ENCODE results near the gene ABCA9.
A peak's percentile ranks its signal among the peaks of the same experiment; 100 is the strongest.

The ABCA9 gene

DNA sequence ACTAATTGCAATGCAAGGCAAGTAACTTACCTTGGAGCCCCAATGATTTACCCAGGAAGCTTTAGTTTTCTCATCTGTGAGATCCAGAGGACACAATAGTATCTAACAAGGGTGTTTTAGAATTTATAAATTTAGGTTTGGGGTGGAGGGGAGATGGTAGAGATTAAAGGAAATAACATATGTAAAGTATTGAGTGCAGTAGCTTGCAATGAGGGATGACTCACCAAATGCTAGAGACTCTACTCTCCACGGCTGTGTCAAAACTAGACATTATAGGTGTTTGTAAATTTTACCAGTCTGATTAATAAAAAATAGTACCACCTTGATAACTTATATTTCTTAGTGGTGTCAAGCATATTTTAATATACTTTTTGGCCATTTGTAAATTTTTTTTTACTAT, 3.7 kb upstream of the ABCA9 start:
- DNase-seq, result no peak

GRCh38 chr17:69064001-69064400, 3.3 kb upstream of the ABCA9 start:
- no peak for DNase-seq

GRCh38 chr17:69062860-69063581, 2.3 kb upstream of the ABCA9 start:
- no peak for DNase-seq

GRCh38 chr17:69061721-69062556, 1.2 kb upstream of the ABCA9 start:
- DNase-seq, result no peak

GRCh38 chr17:69059458-69060175, 1.1 kb downstream of the ABCA9 start:
- no peak for DNase-seq

GRCh38 chr17:69058165-69058564, 2.6 kb downstream of the ABCA9 start:
- peak; percentile 48 for DNase-seq

DNA sequence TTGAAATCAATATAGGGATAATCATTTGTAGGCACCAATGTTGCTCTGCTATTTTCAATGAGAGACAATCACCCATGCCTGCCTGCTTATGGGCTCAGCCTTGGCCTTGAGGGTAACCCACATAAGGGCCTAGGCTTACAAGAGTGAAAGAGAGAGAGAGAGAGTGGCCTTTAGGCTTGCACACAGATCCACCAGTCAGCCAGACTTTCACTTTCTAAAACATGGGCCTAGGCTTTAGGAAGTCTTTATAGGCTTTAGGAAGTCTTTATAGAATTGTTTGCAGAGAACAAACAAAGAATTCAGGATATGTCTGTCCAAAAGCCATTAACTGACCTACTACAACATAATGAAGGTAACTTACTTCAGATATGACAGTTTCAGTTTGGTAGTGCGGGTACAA, 3.4 kb downstream of the ABCA9 start:
- DNase-seq, result no peak

DNA sequence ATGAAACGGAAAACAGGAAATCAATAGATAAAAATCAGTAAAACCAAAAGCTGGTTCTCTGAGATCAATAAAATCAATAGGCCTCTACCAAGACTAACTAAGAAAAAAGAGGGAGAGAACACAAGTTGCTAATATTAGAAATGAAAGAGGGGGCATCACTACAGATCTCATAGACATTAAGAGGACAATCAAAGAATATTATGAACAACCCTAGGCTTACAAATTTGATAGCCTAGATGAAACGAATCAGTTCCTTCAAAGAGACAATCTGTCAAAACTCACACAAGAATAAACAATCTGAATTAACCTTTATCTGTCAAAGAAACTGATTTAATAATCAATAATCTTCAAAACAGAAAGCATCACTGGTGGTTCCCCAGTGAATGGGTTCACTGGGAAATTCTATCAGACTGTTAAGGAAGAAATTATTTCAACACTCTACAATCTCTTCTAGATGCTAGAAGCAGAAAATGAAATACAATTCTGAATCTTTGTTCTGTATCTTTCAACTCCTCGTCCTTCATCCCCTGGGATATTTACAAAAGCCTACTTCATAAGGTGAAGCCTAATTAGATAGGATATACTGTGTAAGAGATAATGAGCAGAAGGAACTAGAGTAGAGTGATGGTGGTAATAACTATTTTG, 4.4 kb downstream of the ABCA9 start:
- DNase-seq, result no peak

DNA sequence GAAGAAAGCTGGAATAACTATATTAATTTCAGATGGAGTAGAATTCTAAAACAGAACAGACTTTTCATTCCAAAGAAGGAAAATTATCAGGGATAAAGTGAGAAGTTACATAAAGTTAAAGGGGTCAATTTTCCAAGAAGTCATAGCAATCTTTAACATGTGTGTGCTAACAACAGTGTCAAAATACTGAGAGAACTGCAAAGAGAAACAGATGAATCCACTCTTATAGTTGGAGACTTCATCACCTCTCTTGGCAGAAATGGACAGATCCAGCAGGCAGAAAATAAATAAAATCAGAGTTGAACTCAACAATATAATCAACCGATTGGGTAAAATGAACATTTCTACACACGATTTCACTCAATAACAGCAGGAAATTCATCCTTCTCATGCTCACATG, 5.4 kb downstream of the ABCA9 start:
- DNase-seq, result no peak

- no peak for DNase-seq
Measured at GRCh38 chr17:69050999-69051775, 9.5 kb downstream of the ABCA9 start.

DNA sequence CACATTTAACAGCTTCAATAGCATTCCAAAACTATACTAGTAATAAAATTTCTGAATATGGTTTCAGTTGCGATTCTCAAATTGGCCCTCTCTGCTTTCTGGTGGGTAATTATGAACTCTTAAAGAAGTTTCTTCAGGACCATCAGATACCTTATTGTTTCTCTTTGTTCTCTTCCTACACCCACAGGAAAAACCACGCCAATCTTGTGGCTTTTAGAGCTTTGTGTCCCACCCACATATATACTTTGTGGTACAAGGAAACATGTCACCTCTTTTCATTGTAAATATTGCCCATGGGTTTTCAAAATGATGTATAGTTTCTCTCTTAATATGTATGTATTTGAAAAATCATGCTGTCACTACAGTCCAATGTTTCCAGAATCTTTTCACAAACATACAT, 12.1 kb downstream of the ABCA9 start:
- DNase-seq, result no peak

- DNase-seq, result peak; percentile 82
Measured at GRCh38 chr17:69047368-69048263, 13.1 kb downstream of the ABCA9 start.

- DNase-seq, result no peak
Measured at GRCh38 chr17:69046121-69046807, 14.5 kb downstream of the ABCA9 start.

DNA sequence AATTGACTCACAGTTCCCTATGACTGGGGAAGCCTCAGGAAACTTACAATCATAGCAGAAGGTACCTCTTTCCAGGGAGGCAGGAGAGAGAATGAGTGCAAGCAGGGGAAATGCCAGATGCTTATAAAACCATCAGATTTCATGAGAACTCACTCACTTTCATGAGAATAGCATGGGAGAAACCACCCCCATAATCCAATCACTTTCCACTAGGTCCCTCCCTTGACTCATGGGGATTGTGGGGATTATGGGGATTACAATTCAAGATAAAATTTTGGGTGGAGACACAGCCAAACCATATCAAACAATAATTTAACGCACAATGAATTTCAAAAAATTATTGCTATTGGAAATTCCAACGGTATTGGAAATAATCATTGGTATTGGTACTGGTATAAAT, 15.1 kb downstream of the ABCA9 start:
- DNase-seq, result no peak

- no peak for DNase-seq
Measured at GRCh38 chr17:69044371-69044770, 16.4 kb downstream of the ABCA9 start.

DNA sequence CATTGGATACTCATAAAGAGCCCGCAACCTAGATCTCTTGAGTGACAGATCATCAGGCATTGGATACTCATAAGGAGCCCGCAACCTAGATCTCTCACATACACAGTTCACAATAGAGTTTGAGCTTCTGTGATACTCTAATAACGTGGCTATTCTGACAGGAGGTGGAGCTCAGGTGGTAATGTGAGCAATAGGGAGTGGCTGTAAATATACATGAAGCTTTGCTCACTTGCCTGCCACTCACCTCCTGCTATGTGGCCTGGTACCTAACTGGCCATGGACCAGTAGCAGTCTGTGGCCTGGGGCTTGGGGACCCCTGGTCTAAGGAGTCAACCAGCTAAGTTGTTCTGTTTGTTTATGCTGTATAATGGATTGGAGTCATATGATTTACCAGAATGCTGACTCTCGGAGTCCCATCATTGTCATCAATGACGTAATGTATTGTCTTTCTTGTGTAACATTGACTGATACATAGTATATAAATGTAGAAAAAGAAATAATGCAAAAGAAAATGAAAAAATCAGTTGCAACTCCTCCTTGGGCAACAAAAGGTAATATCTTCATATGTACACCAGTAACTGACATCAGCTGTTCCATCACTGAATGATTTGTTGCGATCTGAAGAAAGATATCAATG, 17.5 kb downstream of the ABCA9 start:
- no peak for DNase-seq

- DNase-seq, result peak; percentile 12
Measured at GRCh38 chr17:69042308-69042707, 18.4 kb downstream of the ABCA9 start.

GRCh38 chr17:69031839-69032238, 28.9 kb downstream of the ABCA9 start:
- DNase-seq, result no peak

- no peak for DNase-seq
Measured at GRCh38 chr17:69030169-69030568, 30.6 kb downstream of the ABCA9 start.

DNA sequence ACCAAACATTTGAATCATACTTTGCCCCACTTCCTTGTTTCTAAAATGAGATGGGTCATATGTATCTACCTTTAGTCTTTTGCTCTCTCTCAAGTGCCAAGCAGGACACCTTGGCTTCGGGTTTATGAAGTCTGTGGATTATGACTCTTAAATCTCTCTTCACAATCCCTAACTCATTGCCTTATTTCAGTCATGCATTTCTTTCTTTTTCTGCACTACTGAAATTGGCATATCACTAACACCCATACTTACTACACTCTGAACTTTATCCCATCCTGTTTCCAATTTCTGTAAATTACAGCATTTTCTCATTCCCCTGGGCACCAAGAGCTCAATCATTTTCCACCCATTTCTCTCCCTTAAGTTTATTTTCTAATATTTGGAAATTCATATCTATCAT, 42.0 kb downstream of the ABCA9 start:
- DNase-seq, result no peak
